GM18511 (cell line): Measurements from ENCODE around the gene CENPB.
A peak's percentile ranks its signal among the peaks of the same experiment; 100 is the strongest.
"Not testable (repeated sequence)": the region's sequence is repeated elsewhere in the genome, so short reads cannot be mapped to it uniquely, and the experiment has no call there.

Experiments used
- ATAC-seq: cut with Tn5 transposase; IDR thresholded peaks from one replicate; pipeline ENCODE4 v1.9.1; 2021; ENCODE audit warnings: mild to moderate bottlenecking, moderate library complexity; ENCODE audit not compliant: unreplicated experiment

The CENPB gene

DNA sequence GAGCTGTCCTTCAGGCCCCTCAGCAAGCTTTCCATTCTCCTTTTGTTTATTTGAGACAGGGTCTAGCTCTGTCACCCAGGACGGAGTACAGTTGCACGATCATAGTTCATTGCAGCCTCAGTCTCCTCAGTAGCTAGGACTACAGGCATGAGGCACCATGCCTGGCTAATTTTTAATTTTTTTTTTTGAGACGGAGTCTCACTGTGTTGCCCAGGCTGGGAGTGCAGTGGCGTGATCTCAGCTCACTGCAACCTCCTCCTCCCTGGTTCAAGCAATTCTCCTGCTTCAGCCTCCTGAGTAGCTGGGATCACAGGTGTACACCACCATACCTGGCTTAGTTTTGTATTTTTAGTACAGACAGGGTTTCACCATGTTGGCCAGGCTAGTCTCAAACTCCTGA, 2.7 kb upstream of the CENPB start:
- not testable (repeated sequence) for ATAC-seq

DNA sequence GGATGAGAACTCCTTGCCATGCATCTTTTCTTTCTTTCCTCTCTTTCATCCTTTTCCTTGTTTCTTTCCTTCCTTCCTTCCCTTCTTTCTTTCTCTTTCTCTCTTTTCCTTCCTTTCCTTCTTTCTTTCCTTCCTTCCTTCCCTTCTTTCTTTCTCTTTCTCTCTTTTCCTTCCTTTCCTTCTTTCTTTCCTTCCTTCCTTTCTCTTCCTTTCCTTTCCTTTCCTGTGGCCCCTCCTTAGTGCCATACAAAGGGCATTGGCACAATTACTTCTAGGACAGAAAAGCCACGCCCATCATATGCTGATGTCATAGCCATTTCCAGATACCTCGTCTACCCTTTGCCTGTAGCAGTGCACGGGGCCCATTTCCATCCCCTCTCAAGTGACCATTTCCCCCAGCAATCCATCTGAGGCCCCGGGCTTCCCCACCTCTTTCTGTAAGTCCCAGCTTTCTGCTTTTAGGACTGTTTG, 2.2 kb upstream of the CENPB start:
- no peak for ATAC-seq

DNA sequence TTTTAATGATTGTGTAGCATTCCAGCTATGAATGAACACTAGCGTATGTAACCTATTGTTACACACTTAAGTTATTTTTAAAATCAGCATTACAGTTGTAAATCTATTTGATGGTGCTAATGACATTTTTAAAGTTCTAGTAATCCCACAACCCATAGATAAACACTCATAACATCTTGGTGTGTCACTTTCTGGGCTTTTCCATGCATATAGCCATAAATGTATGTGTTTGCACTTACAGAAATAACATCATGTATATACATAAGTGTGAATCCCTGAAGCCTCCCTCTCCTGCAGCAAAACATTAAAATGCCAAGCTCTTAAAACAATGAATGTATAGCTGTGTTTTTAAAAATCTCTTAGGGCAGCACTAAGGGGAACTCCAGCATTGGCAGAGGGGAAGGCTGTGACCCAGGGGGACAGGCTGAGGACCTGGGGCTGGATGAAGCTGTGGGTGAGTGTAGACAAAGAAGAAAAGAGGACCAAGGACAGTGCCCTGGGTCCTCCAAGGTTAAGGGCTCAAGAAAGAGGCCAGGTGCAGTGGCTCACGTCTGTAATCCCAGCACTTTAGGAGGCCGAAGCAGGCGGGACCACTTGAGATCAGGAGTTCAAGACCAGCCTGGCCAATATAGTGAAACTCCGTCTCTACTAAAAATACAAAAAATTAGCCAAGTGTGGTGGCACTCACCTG, 929 bp upstream of the CENPB start:
- ATAC-seq = no peak

DNA sequence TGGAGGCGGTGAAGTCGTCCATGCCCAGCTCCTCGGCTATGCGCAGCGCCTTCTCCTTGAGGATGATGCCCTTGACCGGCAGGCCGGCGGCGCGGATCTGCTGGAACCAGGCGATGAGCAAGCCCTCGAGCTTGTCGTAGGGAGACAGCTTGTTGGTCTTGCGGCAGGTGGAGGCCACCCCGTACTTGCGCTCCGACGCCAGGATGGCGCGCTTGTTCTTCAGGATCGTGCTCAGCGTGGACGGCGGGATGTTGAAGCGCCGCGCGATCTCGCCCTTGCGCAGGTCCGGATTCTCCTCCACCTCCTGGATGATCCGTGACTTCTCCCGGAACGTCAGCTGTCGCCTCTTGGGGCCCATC, 435 bp downstream of the CENPB start:
- peak; percentile 31 for ATAC-seq

DNA sequence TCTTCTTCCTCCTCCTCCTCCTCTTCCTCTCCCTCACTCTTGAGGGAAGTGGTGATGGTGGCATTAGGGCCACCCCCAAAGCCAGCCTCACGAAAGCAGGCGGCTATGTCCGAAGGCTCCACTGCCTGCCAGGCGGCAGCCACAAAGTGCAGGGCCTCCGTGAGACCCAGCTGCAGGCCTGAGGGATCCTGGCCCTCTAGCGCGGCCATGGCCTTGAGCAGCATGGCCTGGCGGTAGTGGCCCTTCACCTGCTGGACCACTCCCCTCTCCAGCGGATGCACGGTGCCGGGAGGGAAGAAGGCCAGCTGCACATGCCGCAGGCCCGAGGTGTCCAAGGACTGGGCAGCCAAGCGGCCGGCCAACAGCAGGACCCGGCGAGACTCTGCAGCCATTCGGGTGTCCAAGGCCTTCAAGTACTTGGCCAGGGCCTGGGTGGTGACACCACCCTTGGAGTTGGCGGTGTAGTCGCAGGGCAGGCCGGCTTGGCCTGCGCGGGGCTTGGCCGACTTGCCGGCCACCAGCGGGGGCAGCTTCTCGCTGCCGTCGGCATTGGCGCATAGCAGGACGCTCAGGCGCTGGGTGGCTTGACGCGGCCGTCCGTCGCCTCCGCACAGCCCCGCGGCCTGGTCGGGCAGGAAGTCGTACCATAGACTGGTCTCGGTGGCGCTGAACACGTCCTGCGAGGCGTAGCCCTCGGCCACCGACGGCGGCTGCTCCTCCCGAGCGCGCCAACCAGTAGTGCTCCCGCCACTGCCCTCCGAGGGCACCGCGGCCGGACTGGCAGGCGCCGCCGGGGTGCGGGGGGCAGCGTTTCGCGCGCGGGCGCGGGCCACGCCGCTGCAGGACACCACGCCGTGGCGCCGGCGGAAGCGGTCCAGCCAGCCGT, 1.1 kb downstream of the CENPB start:
- no peak for ATAC-seq

DNA sequence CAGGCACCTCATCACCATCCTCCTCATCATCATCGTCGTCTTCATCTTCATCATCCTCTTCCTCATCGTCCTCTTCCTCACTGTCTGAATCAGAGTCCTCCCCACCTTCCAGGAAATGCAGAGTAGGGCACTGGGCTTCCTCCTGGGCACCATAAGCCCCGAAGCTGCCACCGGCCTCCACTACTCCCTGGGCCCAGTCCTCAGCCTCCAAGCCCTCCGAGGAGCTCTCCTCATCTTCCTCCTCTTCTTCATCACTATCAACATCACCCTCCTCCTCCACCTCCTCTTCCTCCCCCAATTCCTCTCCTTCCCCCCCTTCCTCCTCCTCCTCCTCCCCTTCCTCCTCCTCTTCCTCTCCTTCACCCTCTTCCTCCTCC, 1.7 kb downstream of the CENPB start:
- no peak for ATAC-seq

DNA sequence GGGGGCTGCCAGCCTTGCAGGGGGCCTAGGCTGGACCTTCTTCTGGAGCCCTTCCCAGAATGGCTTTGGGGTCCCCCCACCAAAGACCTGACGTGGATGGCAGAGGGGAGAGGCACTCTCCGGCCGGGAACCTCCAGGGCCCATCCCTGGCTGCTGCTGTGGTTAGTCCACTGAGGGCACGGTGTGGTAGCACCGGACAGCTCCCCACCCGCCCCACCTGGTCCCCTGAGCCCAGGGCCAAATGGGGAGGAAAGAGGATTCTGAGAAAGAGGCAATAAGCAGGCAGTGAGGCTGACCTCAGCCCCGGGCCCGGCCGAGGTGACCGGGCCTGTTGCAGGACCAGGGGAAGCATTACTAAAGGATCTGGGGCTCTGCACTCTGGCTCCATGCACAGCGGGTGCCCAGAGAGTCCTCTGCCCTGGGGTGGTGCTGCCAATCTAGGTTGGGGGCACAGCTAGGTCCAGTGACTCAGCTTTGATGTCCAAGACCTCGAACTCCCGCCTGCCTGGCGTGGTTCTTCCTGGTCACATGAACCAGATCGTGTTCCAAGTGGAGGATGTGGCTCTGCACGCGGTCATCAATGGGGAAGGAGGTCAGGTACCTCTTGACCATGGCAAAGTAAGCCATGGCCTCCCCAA, 2.2 kb downstream of the CENPB start:
- no peak for ATAC-seq

DNA sequence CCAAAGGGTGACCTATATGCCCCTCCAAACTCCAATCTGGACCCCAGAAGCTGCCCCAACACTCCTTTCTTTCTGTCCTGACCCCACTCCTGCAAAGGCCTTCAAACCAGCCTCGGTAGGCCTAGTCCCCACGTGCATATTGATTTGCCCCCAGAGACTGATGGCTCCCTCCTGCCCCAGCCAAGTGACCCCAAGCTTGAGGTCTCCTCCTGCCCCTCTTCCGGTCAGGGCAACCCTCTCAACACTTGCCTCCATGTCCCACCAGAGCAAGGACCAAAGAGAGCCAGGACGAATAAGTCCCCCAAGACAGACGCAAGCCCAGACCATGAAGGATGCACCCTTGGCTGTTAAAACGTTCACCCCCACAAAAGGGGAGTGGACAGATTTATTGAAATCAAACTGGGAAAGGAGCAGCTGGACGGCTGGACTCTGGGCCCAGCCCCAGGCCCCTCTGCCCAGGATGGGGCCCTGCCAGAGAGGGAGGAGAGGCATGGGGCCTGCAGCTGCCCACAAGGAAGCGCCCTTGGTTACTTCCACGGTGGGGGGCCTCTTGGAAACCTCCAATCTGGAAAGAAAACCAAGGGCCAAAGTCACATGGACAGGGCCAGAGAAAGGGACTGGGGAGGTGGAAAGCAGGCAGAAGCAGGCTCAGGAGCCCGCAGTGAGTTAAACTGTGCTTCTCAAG, 2.9 kb downstream of the CENPB start:
- ATAC-seq = no peak

DNA sequence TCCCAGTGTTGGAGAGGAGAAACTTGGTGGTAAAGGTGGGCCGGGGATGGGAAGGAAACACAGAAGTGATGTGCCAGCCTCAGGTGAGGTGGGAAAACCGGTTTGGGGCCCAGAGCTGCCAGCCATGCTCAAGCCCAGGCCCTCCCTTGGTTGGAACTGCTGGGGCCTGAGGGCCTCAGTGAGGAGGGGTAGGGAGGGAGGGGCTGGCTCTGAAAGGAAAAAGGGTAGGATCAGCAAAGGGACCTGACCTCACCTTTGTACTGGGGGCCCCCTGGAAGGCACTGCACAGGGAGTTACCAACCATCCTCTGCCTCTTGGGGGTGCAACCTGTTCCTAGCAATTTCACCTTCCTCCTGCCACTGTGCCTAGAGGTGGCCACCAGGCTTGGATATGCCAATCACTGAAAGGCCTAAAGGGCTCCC, 3.5 kb downstream of the CENPB start:
- ATAC-seq = no peak

DNA sequence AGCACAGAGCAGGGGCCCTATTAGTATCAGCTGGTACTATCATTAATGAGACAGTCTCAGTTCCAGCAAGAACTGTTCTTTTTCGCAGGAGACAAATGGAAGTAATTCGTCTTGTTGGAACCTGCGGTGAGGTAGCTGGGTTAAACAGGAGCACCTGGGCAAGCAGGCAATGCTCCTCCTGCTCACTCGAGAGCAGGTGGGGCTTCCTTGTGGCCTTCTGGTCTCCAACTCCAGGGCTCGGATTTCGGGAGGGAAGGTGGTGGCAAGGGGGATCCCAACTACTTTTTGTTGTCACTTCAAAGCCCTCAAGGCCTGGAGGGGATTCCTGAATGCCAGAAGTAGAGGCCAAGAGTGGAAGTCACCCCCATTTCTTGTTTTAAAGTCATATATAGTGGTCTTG, 3.9 kb downstream of the CENPB start:
- no peak for ATAC-seq

DNA sequence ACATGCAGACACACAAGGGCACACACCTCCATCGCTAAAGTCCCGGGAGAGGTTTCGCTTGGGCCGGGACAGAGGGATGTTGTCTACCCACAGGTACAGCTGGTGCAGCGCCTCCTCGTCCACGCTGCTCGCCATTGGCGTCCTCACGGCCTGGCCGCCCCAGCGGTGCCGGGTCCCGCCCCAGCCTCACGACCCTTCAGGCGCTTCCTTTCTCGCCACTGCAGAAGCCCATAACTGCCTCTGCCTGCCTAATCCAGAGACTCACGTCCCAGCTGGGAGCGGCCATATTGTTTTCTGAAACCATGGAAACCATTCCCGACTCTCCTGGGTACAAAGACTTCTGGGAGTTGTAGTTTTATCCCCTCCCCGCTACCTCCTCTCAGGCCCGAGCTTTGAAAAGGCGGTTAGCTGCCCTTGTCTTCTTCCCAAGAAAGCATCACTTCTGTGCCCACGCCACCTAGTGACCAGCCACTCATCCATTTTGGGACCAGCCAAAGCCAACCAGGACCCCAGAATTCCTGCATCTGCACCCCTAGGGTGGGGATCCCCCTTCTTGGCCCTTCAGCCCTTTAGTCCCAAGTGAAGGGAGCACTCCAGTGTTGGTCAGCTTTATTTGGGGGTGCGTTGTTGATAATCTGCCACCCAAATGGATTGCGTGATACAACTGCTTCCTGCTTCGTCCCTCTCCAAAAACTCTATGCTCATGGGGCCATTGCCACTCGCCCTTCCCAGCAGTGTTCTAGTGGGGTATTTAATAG, 5.2 kb downstream of the CENPB start, which contains the start of gene SPEF1:
Gene SPEF1 (minus strand): TSS at position 296 of the 758 bp plus-strand sequence. CDS start 161 bp downstream, at position 135.
- ATAC-seq = peak; percentile 60

DNA sequence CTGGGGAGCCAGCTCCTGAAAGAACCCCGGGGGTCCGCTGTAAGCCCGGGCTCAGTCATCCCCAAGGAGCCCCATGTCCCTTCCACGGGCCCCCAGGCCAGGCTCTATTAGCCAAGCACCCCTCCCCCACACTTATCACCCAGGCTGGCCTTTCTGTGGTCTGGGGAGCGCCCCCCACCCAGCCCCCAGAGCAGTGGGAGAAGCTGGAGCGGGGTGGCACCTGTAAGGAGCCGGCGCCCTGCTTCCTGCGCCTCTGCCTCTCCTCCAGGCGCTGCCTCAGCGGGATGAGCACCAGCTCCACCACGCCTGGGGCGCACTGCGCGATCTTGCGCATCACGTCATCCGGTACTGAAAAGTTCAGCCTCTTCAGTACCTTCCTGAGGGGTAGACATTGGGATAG, 7.6 kb downstream of the CENPB start:
- ATAC-seq = no peak

DNA sequence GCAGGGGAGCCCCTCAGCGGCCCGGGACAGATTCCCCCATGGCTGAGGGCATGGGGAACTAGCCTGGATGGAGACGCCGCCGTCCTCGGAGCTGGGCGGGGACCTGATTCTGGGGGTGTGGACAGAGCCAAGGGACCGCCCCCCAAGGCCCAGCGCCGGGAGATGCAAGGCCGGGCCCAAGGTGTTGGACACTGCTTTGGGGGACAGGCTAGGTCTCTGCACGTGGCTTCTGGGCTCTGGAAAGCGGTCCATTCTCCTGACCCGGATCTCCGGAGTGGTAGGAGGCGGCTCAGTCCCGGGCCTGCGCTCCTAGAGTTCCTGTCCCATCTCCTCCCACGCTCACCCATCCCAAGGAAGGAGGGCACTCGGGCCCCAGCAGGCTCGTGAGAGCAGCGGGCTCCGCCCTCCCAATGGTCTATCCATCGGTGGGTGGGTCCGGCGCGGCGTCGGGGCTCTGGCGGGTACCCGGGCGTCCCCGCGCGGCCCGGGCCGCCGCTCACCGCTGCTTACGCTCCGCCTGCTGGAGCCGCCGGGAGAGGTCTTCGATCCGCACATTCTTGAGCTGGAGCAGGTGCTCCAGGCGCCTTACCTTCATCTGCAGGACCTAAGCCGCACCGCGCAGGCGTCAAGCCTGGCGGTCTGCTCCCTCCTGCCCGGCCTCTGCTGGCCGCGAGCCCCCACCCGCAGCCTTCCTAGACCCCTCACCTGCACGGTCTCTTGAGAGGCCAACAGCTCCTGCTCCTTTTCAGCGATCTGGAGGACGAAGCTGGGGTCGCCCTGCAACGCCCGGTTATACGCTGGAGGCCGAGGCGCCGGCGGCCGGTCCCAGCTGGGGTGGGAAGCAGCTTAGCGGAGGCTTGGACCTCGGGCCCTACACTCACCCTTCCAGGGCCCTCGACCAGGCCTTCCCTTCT, 8.6 kb downstream of the CENPB start:
- ATAC-seq = peak; percentile 48

DNA sequence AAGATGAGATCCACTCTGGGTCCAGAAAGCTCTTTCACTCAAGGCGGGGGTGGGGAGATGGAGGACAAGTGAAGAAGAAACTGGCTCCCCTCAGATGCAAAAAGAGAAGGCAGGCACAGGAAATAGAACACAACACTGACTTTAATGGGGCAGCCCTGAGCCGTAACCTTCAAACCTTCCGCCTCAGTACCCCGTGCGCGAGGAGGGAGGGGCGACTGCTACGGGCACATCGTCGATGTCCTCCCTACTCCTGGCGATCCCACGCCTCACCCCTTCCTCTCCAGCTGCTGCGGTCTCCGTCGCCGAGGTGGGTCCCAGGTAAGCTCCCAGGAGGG, 9.2 kb downstream of the CENPB start:
- peak; percentile 24 for ATAC-seq

DNA sequence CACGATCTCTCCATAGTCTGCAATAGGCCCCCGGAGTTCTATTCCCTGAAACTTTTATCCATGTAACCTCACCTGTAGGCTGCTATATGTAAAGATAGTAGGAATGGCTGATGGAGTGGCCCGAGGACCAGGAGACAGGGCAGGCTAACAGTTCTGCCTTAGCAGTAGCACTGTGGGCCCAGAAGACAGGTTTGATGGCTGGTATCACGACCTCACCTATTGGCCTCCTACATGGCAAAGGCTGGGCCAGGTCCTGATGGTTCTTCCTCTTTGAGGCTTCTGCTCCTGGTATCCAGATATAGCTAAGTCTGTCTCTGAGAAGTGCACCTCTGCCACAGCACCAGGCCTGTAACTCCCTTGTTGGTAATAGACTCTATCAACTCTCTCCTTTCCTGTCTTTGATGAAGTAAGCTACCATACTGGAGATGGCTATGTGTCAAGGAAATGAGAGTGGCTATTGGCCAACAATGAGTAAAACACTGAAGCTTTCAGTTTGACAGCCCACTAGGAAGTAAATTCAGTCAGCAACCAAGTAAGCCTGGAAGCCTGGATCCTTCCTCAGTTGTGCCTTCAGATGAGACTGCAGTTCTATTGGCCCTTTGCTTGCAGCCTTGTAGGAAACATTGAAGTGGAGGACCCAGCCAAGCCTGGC, 11.0 kb downstream of the CENPB start:
- ATAC-seq = no peak

DNA sequence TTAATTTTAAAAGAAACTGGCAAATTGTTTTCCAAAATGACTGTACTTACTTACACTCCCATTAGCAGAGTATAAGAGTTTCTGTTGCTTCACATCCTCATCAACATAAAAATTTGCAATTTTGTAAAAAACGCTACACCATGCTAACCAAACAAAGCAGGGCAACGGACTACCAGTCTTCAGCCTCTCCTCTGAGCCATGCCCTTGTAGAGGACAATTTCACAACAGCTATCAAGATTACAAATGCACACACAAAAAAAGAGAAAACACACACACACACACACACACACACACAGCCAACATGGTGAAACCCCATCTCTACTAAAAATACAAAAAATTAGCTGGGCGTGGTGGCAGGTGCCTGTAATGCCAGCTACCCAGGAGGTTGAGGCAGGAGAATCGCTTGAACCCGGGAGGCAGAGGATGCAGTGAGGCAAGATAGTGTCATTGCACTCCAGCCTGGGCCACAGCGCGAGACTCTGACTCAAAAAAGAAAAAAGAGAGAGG, 14.9 kb downstream of the CENPB start:
- no peak for ATAC-seq

DNA sequence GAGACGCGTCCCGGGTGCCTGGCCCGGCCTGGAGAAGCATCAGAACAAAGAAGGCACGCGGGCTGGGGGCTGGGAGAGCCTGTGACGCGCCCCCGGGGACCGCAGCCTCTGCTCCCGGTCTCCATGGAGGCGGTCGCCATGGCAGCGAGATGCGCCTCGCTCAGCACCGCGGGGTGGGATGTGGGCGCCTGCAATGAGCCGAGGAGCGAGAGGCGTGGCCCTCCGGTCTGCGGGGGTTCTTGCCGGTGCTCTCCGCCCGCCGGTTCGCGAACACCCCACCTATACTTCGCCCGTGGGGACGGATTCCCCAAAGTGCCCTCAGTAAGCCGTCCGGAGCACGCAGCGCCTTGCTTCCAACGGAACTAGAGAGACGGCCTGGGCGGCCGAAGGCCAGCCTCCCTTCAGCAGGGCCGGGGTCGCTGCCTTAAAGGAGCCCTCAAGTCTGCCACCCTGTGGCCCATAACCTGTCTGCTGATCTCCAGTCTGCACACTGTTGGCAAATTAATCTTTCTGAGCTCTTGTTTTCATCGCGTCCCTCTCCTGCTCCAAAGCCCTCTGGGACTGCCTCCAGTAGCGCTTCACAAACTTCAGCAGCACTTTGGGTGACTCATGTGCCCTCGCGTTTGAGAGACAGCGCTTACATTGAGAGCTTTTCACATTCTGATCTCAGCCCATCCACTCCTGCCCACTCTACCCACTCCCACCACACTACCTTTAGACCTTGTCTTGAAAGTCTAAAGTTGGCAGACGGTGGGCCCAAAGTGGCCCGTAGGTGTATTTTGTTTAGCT, 18.0 kb downstream of the CENPB start:
- peak; percentile 44 for ATAC-seq
